Left lung (tissue), 10 donors: ENCODE data around the gene PRSS48. TPM values are rescaled to one million over a fixed set of nuclear protein-coding genes. Genes with fewer than 3 reads are reported as not detected.
"Not testable (repeated sequence)": the region's sequence is repeated elsewhere in the genome, so short reads cannot be mapped to it uniquely, and the experiment has no call there.

ENCODE experiments used
- ATAC-seq: fragments of 200-7000 bp; cut with Tn5 transposase; one replicate; pipeline ENCODE4 v1.9.1; 2020; ENCODE audit warnings: moderate library complexity
- DNase-seq, 4 donors: peaks; one replicate each; pipeline ENCODE4 v3.0.0-alpha.2; 2013 to 2020
- H3K27ac ChIP-seq, 2 donors: fragments of 200-600 bp; sonication (generic) in 1 of 2; one replicate each; pipeline versions ENCODE4 v1.5.0 to v1.8.0; 2020 to 2021
- H3K27me3 ChIP-seq, 2 donors: fragments of 200-600 bp; sonication (generic) in 1 of 2; one replicate each; pipeline versions ENCODE4 v1.5.0 to v1.8.0; 2020 to 2021
- H3K36me3 ChIP-seq, 2 donors: fragments of 200-600 bp; sonication (generic) in 1 of 2; one replicate each; pipeline versions ENCODE4 v1.5.0 to v1.8.0; 2020 to 2021
- H3K4me1 ChIP-seq, 2 donors: fragments of 200-600 bp; one replicate each; pipeline ENCODE4 v1.8.0; 2021
- H3K4me3 ChIP-seq, 2 donors: fragments of 200-600 bp; sonication (generic) in 1 of 2; one replicate each; pipeline versions ENCODE4 v1.5.0 to v1.8.0; 2020 to 2021; ENCODE audit warnings: mild to moderate bottlenecking in 1 of 2
- H3K9me3 ChIP-seq, 2 donors: fragments of 200-600 bp; sonication (generic) in 1 of 2; one replicate each; pipeline versions ENCODE4 v1.5.0 to v1.8.0; 2020 to 2021
- intact Hi-C, 2 donors: fragments of 100-400 bp; cut with DNase I; formaldehyde crosslinking; loops; one replicate each; pipeline versions ENCODE4 v1.11.2 to v1.14.2; 2022
- polyA plus RNA-seq, 6 donors: library from polyadenylated mRNA; unstranded; fragments of 120-200 nt; gene quantifications; one replicate each; pipeline ENCODE4 v1.2.1, GENCODE V29; 2013; ENCODE audit not compliant: insufficient read length in 6 of 6
- total RNA-seq, 2 donors: library from RNA; stranded (reverse); fragmentation: NEBNext Ultra II Directional; extraction: Animal tissue kit (Norgen Biotek cat#: 25700); gene quantifications; one replicate each; pipeline ENCODE4 v1.2.1, GENCODE V29; 2021
- TF ChIP-seq, protein P1 (sequence below), 2 donors: fragments of 200-600 bp; sonication (generic) in 1 of 2; IDR thresholded peaks; one replicate each; pipeline versions ENCODE4 v1.5.0 to v1.8.0; 2021; ENCODE audit warnings: antibody characterized with exemption in 2 of 2
- donor health status: DM: no; HTN: yes; CAD: no.
- donor health status: DM: no; HTN: no; CAD: no.

PRSS48 gene
- total and polyA plus RNA-seq, 8 donors = 0.20 to 0.21 TPM; not detected in 6

DNA sequence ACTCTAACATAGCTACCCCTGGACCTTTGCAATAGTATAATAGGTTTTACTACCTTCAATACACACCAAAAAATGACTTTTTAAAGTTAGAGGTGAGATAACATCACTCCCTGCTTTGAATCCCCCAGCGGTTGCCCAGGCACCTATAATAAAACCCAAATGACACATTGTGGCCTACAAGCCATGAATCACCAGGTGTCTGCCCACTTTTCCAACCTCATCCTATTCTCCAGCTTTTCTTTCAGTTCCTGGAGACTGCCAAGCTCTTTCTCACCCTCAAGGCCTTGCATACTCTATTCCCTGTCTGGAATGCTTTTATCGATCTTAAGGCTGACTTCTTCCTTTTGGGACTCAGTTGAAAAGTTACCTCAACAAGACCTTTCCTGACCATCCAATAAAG is 16.4 kb upstream of the PRSS48 start:
- Histone ChIP-seq H3K27ac (no peak overlapping the region), H3K4me1 (no peaks in the 10 kb centered on the region), H3K9me3 (no peaks in the 10 kb centered on the region), H3K4me3 (no peak overlapping the region), H3K27me3 (no peaks in the 10 kb centered on the region), H3K36me3 (no peaks in the 10 kb centered on the region)
- intact Hi-C loops = no loop called here
- ATAC-seq (no peak), DNase-seq (no peak)
- TF ChIP-seq, protein P1, sequence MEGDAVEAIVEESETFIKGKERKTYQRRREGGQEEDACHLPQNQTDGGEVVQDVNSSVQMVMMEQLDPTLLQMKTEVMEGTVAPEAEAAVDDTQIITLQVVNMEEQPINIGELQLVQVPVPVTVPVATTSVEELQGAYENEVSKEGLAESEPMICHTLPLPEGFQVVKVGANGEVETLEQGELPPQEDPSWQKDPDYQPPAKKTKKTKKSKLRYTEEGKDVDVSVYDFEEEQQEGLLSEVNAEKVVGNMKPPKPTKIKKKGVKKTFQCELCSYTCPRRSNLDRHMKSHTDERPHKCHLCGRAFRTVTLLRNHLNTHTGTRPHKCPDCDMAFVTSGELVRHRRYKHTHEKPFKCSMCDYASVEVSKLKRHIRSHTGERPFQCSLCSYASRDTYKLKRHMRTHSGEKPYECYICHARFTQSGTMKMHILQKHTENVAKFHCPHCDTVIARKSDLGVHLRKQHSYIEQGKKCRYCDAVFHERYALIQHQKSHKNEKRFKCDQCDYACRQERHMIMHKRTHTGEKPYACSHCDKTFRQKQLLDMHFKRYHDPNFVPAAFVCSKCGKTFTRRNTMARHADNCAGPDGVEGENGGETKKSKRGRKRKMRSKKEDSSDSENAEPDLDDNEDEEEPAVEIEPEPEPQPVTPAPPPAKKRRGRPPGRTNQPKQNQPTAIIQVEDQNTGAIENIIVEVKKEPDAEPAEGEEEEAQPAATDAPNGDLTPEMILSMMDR (IDR thresholded peaks at IDR 0.05) = no peak

- Histone ChIP-seq H3K4me1 (no peaks in the 10 kb centered on the region), H3K27me3 (no peaks in the 10 kb centered on the region), H3K27ac (no peak overlapping the region), H3K9me3 (no peaks in the 10 kb centered on the region), H3K36me3 (no peaks in the 10 kb centered on the region), H3K4me3 (no peak overlapping the region)
- ATAC-seq (no peak), DNase-seq (no peak)
- TF ChIP-seq, protein P1 (IDR thresholded peaks at IDR 0.05) = no peak
- intact Hi-C loops = no loop called here
These were observed 13.5 kb upstream of the PRSS48 start for GRCh38 chr4:151263455-151263854.

DNA sequence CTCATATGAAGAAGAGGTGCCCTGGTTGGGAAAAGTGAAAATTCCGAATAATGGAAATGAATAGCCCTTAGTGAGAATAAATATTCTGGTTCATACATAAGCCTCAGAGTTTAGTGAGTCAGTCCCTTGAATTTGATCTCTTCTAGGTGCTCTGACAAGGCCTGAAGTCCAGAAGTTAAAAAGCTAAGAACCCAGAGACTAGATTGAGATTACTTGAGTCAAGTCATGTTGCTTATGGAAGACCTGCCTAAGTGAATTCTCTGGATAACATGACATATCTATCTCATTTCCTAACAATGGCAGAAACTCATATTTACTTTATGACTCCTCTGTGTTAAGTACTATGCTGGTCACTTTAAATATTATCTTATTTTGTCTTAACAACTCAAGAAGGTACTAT is 10.5 kb upstream of the PRSS48 start:
- H3K4me3 ChIP-seq = no peak overlapping the region

DNA sequence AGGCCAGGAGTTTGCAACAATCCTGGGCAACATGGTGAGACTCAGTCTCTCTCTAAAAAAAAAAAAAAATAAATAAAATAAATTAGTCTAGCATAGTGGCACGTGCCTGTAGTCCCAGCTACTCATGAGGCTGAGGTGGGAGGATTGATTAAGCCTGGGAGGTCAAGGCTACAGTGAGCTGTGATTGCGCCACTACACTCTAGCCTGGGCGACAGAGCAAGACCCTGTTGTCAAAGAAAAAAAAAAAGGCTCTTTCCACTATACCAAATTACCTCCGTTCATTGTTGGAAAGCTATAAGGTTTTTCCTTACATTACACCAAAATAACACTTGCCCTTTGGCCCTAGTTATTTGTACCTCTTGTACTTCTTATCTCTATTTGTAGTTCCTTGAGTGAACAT is 9.9 kb upstream of the PRSS48 start:
- Histone ChIP-seq H3K4me3 (no peak overlapping the region), H3K36me3 (no peaks in the 10 kb centered on the region), H3K27me3 (no peaks in the 10 kb centered on the region), H3K4me1 (no peaks in the 10 kb centered on the region), H3K27ac (no peak overlapping the region), H3K9me3 (no peaks in the 10 kb centered on the region)
- intact Hi-C loops = no loop called here
- no peak for ATAC-seq
- TF ChIP-seq, protein P1 (IDR thresholded peaks at IDR 0.05) = no peak
- DNase-seq = no peak

More for the DNA sequence above, 10.5 kb upstream of the PRSS48 start:
- Histone ChIP-seq H3K27me3 (no peaks in the 10 kb centered on the region), H3K36me3 (no peaks in the 10 kb centered on the region), H3K27ac (no peak overlapping the region), H3K4me1 (no peaks in the 10 kb centered on the region), H3K9me3 (no peaks in the 10 kb centered on the region)
- DNase-seq = no peak
- ATAC-seq = no peak
- intact Hi-C loops = no loop called here
- TF ChIP-seq, protein P1 (IDR thresholded peaks at IDR 0.05) = no peak

- Histone ChIP-seq H3K9me3 (no peaks in the 10 kb centered on the region), H3K27ac (no peak overlapping the region), H3K36me3 (no peaks in the 10 kb centered on the region), H3K4me3 (no peak overlapping the region), H3K27me3 (no peaks in the 10 kb centered on the region), H3K4me1 (no peaks in the 10 kb centered on the region)
- intact Hi-C loops = no loop called here
- ATAC-seq = no peak
- TF ChIP-seq, protein P1 (IDR thresholded peaks at IDR 0.05) = no peak
- DNase-seq = no peak
These were observed 9.0 kb upstream of the PRSS48 start for GRCh38 chr4:151267822-151268535.

DNA sequence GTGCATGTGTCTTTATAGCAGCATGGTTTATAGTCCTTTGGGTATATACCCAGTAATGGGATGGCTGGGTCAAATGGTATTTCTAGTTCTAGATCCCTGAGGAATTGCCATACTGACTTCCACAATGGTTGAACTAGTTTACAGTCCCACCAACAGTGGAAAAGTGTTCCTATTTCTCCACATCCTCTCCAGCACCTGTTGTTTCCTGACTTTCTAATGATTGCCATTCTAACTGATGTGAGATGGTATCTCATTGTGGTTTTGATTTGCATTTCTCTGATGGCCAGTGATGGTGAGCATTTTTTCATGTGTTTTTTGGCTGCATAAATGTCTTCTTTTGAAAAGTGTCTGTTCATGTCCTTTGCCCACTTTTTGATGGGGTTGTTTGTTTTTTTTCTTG is 8.1 kb upstream of the PRSS48 start:
- H3K36me3 ChIP-seq, intact Hi-C loops, ATAC-seq, H3K9me3 ChIP-seq, H3K27ac ChIP-seq, H3K27me3 ChIP-seq, DNase-seq, H3K4me3 ChIP-seq, H3K4me1 ChIP-seq: not testable (repeated sequence)
